Measurements from ENCODE around the gene HBA2. TPM values are rescaled to one million over a fixed set of nuclear protein-coding genes. Genes with fewer than 3 reads are reported as not detected.

The HBA2 gene
- total RNA-seq, 1 experiment from 2014 or later: not detected

DNA sequence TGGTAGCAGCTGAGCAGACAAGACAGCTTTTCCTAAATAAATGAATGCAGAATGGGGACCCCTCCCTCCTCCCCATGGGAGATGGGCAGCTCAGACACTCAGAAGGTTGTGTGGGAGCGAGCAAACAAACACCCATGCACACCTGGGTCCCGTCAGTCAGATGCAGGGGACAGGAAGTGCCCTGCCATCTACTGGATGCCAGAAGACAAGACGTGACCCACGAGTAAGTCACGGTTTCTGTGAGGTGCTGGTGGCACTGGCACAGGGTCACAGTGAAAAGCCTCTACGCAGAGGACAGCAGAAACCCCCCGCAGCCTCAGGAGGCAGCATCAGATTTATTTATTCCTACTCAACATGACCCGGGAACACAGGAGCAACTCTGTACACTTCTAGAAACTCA, 16.0 kb downstream of the HBA2 start:
- peak; percentile 42; the same call in 1 of the 2 replicates for ATAC-seq
- H3K27ac ChIP-seq (ENCODE audit: low read length): no peak overlapping the region
- no peak overlapping the region for H3K4me3 ChIP-seq (ENCODE audit: low read length)
- H3K36me3 ChIP-seq (ENCODE audit: low read depth, low read length): peaks cover 13% of the 10 kb centered on the region
- no TSS peak for BruUV-seq (replicated peaks)
- H3K79me2 ChIP-seq (ENCODE audit: low read length): no peaks in the 10 kb centered on the region
- no peaks in the 10 kb centered on the region for H3K9me3 ChIP-seq (ENCODE audit: low read length)
- TF ChIP-seq EZH2 (IDR thresholded peaks at IDR 0.05; ENCODE audit: low read length, unreplicated experiment): no peak
- TF ChIP-seq, protein P1, sequence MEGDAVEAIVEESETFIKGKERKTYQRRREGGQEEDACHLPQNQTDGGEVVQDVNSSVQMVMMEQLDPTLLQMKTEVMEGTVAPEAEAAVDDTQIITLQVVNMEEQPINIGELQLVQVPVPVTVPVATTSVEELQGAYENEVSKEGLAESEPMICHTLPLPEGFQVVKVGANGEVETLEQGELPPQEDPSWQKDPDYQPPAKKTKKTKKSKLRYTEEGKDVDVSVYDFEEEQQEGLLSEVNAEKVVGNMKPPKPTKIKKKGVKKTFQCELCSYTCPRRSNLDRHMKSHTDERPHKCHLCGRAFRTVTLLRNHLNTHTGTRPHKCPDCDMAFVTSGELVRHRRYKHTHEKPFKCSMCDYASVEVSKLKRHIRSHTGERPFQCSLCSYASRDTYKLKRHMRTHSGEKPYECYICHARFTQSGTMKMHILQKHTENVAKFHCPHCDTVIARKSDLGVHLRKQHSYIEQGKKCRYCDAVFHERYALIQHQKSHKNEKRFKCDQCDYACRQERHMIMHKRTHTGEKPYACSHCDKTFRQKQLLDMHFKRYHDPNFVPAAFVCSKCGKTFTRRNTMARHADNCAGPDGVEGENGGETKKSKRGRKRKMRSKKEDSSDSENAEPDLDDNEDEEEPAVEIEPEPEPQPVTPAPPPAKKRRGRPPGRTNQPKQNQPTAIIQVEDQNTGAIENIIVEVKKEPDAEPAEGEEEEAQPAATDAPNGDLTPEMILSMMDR (conservative IDR thresholded peaks at IDR 0.05; ENCODE audit: low read depth, low read length): peak; percentile 44; the same call in 1 of the 2 replicates
- no peaks in the 10 kb centered on the region for H3F3A ChIP-seq (ENCODE audit: low read length, unreplicated experiment)
- no peaks in the 10 kb centered on the region for H3K4me1 ChIP-seq (ENCODE audit: insufficient read depth, low read length)
- H4K20me1 ChIP-seq (ENCODE audit: low read length): no peaks in the 10 kb centered on the region
- ChIA-PET CTCF (no interaction called here), POLR2A (ENCODE audit: unreplicated experiment) (no interaction called here)
- H3K27me3 ChIP-seq (ENCODE audit: low read length): no peaks in the 10 kb centered on the region
- no peak overlapping the region for H3K4me2 ChIP-seq (ENCODE audit: low read length)
- H3K9ac ChIP-seq (ENCODE audit: low read length): no peak overlapping the region
- DNase-seq: peak; percentile 9
- no peaks in the 10 kb centered on the region for H3K9me2 ChIP-seq (replicated peaks; ENCODE audit: low read length)
- no peak overlapping the region for H2AFZ ChIP-seq (ENCODE audit: low read length)
- intact Hi-C loops (cut with micrococcal nuclease): no loop called here

DNA sequence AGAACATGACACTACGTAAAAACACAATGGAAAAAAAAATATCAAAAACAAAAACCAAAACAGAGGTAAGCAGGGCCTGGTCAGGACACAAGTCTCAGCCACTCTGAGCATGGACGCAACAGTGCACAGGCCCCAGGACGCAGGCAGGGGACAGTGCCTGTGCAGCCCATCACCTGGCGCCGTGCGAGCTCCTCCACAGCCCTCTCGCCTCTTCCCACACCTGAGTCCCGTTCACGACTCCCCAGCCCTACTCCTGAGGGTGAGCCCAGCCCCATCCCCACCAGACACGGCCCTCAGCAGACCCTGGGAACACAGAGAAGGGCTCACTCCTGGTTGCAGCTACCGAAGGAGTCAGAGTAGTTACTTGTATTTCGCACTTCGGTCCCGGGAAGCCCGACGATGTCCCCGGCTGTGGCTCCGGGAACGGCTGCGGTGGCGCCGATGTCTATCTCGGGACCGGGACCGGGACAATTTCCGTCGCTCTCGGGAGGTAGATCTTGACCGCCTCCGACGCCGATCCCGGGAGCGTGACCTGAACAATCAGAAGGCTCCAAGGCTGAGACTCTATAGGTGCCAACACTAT, 17.0 kb downstream of the HBA2 start:
- TF ChIP-seq, protein P1 (conservative IDR thresholded peaks at IDR 0.05; ENCODE audit: low read depth, low read length): no peak
- TF ChIP-seq EZH2 (IDR thresholded peaks at IDR 0.05; ENCODE audit: low read length, unreplicated experiment) (no peak), EZH2phosphoT487 (IDR thresholded peaks at IDR 0.05; ENCODE audit: borderline replicate concordance, low read length) (no peak)
- DNase-seq (no peak), ATAC-seq (no peak)
- Histone ChIP-seq H3K4me3 (ENCODE audit: low read length) (no peak overlapping the region), H3K27me3 (ENCODE audit: low read length) (no peaks in the 10 kb centered on the region), H2AFZ (ENCODE audit: low read length) (no peak overlapping the region), H3K4me2 (ENCODE audit: low read length) (no peak overlapping the region), H3K36me3 (ENCODE audit: low read depth, low read length) (peaks cover 13% of the 10 kb centered on the region), H3K79me2 (ENCODE audit: low read length) (no peaks in the 10 kb centered on the region), H3K9me2 (replicated peaks; ENCODE audit: low read length) (no peaks in the 10 kb centered on the region), H3K9me3 (ENCODE audit: low read length) (no peaks in the 10 kb centered on the region), H3K9ac (ENCODE audit: low read length) (no peak overlapping the region), H4K20me1 (ENCODE audit: low read length) (no peaks in the 10 kb centered on the region), H3K27ac (ENCODE audit: low read length) (no peak overlapping the region), H3F3A (ENCODE audit: low read length, unreplicated experiment) (no peaks in the 10 kb centered on the region), H3K4me1 (ENCODE audit: insufficient read depth, low read length) (no peaks in the 10 kb centered on the region)
- ChIA-PET CTCF (no interaction called here), POLR2A (ENCODE audit: unreplicated experiment) (no interaction called here)
- intact Hi-C loops (cut with micrococcal nuclease): no loop called here
- BruUV-seq (replicated peaks): no TSS peak

DNA sequence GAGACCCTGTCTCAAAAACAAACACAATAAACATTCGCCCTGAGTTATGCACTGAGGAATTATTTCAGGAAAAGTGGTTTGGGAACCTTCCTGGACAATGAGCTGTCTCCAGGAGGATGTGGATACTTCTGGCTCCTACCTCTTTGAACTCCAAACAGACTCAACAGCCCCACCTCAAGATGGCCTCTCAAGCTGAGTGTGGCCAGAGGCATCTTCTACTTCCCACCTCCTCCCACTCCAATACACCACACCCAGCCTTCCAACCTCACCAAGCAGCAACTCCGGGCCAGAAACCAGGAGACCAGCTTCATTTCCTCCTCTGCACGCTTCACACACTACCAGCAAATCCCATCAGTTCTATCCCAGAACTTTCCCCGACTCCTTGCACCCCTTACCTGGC, 19.2 kb downstream of the HBA2 start:
- H3K4me3 ChIP-seq (ENCODE audit: low read length): no peak overlapping the region
- ChIA-PET CTCF (interaction anchor here (0.5 kb wide), 1 partner anchor 33 kb away, joined by 3 read pairs; no protein-coding TSS in a partner anchor), POLR2A (ENCODE audit: unreplicated experiment) (no interaction called here)
- H3F3A ChIP-seq (ENCODE audit: low read length, unreplicated experiment): no peaks in the 10 kb centered on the region
- no peak overlapping the region for H3K9ac ChIP-seq (ENCODE audit: low read length)
- H3K27ac ChIP-seq (ENCODE audit: low read length): no peak overlapping the region
- no TSS peak for BruUV-seq (replicated peaks)
- H3K9me3 ChIP-seq (ENCODE audit: low read length): no peaks in the 10 kb centered on the region
- intact Hi-C loops (cut with micrococcal nuclease): no loop called here
- no peaks in the 10 kb centered on the region for H3K4me1 ChIP-seq (ENCODE audit: insufficient read depth, low read length)
- no peak overlapping the region for H2AFZ ChIP-seq (ENCODE audit: low read length)
- no peaks in the 10 kb centered on the region for H3K79me2 ChIP-seq (ENCODE audit: low read length)
- DNase-seq (no peak), ATAC-seq (no peak)
- H3K27me3 ChIP-seq (ENCODE audit: low read length): no peaks in the 10 kb centered on the region
- H3K9me2 ChIP-seq (replicated peaks; ENCODE audit: low read length): no peaks in the 10 kb centered on the region
- no peaks in the 10 kb centered on the region for H4K20me1 ChIP-seq (ENCODE audit: low read length)
- H3K36me3 ChIP-seq (ENCODE audit: low read depth, low read length): peaks cover 20% of the 10 kb centered on the region
- H3K4me2 ChIP-seq (ENCODE audit: low read length): no peak overlapping the region
- TF ChIP-seq EZH2 (IDR thresholded peaks at IDR 0.05; ENCODE audit: low read length, unreplicated experiment): no peak
- TF ChIP-seq, protein P1 (conservative IDR thresholded peaks at IDR 0.05; ENCODE audit: low read depth, low read length): no peak
- no peak for TF ChIP-seq EZH2phosphoT487 (IDR thresholded peaks at IDR 0.05; ENCODE audit: borderline replicate concordance, low read length)

Data from PC-3 (cell line).